ENCODE data around the gene C1orf226. TPM values are rescaled to one million over a fixed set of nuclear protein-coding genes. Genes with fewer than 3 reads are reported as not detected.

Gene C1orf226
- total and polyA plus RNA-seq, 4 donors: 2.2 to 25.2 (median 10.8) TPM

- H3K4me1 ChIP-seq (ENCODE audit: control insufficient read depth in 4 of 4, insufficient read depth in 4 of 4, low read length in 3 of 4): no peaks in the 10 kb centered on the region
- TF ChIP-seq FOXA1 (IDR thresholded peaks at IDR 0.05) (no peak), HNF4G (IDR thresholded peaks at IDR 0.05) (no peak), FOXA2 (IDR thresholded peaks at IDR 0.05) (no peak), TAF1 (conservative IDR thresholded peaks at IDR 0.05) (no peak), RXRA (IDR thresholded peaks at IDR 0.05) (peak in 1 of 2 donors; percentile 33), YY1 (IDR thresholded peaks at IDR 0.05) (no peak), SP1 (IDR thresholded peaks at IDR 0.05) (no peak), GABPA (IDR thresholded peaks at IDR 0.05 in 1 of 2, conservative IDR thresholded peaks at IDR 0.05 in 1 of 2) (no peak), EGR1 (IDR thresholded peaks at IDR 0.05; ENCODE audit: low read depth in 2 of 2) (no peak), RAD21 (IDR thresholded peaks at IDR 0.05) (no peak), HNF4A (conservative IDR thresholded peaks at IDR 0.05) (peak in 1 of 2 donors; percentile 43), JUND (IDR thresholded peaks at IDR 0.05) (no peak), CTCF (IDR thresholded peaks at IDR 0.05; ENCODE audit: low read depth, low read length, missing input control) (no peak), NR2F2 (IDR thresholded peaks at IDR 0.05) (no peak)
- TF ChIP-seq, protein P1, sequence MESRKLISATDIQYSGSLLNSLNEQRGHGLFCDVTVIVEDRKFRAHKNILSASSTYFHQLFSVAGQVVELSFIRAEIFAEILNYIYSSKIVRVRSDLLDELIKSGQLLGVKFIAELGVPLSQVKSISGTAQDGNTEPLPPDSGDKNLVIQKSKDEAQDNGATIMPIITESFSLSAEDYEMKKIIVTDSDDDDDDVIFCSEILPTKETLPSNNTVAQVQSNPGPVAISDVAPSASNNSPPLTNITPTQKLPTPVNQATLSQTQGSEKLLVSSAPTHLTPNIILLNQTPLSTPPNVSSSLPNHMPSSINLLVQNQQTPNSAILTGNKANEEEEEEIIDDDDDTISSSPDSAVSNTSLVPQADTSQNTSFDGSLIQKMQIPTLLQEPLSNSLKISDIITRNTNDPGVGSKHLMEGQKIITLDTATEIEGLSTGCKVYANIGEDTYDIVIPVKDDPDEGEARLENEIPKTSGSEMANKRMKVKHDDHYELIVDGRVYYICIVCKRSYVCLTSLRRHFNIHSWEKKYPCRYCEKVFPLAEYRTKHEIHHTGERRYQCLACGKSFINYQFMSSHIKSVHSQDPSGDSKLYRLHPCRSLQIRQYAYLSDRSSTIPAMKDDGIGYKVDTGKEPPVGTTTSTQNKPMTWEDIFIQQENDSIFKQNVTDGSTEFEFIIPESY (IDR thresholded peaks at IDR 0.05): no peak
- TF ChIP-seq, protein P2, sequence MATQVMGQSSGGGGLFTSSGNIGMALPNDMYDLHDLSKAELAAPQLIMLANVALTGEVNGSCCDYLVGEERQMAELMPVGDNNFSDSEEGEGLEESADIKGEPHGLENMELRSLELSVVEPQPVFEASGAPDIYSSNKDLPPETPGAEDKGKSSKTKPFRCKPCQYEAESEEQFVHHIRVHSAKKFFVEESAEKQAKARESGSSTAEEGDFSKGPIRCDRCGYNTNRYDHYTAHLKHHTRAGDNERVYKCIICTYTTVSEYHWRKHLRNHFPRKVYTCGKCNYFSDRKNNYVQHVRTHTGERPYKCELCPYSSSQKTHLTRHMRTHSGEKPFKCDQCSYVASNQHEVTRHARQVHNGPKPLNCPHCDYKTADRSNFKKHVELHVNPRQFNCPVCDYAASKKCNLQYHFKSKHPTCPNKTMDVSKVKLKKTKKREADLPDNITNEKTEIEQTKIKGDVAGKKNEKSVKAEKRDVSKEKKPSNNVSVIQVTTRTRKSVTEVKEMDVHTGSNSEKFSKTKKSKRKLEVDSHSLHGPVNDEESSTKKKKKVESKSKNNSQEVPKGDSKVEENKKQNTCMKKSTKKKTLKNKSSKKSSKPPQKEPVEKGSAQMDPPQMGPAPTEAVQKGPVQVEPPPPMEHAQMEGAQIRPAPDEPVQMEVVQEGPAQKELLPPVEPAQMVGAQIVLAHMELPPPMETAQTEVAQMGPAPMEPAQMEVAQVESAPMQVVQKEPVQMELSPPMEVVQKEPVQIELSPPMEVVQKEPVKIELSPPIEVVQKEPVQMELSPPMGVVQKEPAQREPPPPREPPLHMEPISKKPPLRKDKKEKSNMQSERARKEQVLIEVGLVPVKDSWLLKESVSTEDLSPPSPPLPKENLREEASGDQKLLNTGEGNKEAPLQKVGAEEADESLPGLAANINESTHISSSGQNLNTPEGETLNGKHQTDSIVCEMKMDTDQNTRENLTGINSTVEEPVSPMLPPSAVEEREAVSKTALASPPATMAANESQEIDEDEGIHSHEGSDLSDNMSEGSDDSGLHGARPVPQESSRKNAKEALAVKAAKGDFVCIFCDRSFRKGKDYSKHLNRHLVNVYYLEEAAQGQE (IDR thresholded peaks at IDR 0.05): no peak
- TF ChIP-seq, protein P3, sequence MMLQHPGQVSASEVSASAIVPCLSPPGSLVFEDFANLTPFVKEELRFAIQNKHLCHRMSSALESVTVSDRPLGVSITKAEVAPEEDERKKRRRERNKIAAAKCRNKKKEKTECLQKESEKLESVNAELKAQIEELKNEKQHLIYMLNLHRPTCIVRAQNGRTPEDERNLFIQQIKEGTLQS (IDR thresholded peaks at IDR 0.05): no peak
- TF ChIP-seq, protein P4, sequence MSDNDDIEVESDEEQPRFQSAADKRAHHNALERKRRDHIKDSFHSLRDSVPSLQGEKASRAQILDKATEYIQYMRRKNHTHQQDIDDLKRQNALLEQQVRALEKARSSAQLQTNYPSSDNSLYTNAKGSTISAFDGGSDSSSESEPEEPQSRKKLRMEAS (IDR thresholded peaks at IDR 0.05): no peak
- H3K9me3 ChIP-seq (ENCODE audit: control insufficient read depth in 4 of 4, low read length in 3 of 4): no peaks in the 10 kb centered on the region
- H3K4me3 ChIP-seq (ENCODE audit: low read depth in 1 of 3, low read length in 3 of 3): no peak overlapping the region
- H3K27ac ChIP-seq (ENCODE audit: low read depth in 1 of 2, low read length in 2 of 2): no peak overlapping the region
- H3K27me3 ChIP-seq (ENCODE audit: control insufficient read depth in 4 of 4, insufficient read depth in 4 of 4, low read length in 3 of 4): peaks cover 0 to 2% (median 0%) of the 10 kb centered on the region in 4 donors
- WGBS: 58% methylated on average over 5 of the region's 5 CpGs
- no peaks in the 10 kb centered on the region for H3K36me3 ChIP-seq (ENCODE audit: control insufficient read depth in 4 of 4, insufficient read depth in 3 of 4, low read depth in 1 of 4, low read length in 3 of 4)
- no peak overlapping the region for H3K9ac ChIP-seq (ENCODE audit: low read depth in 1 of 2, low read length in 2 of 2)
- DNase-seq (ENCODE audit: low spot score): no peak
These were observed 24.3 kb downstream of the C1orf226 start for GRCh38 chr1:162405800-162406199.

Data from liver (tissue), 9 donors.